ENCODE data around the gene HMCN2. TPM values are rescaled to one million over a fixed set of nuclear protein-coding genes. Genes with fewer than 3 reads are reported as not detected.

Gene HMCN2
- total RNA-seq, 1 experiment from 2014 or later: 5.6 TPM

DNA sequence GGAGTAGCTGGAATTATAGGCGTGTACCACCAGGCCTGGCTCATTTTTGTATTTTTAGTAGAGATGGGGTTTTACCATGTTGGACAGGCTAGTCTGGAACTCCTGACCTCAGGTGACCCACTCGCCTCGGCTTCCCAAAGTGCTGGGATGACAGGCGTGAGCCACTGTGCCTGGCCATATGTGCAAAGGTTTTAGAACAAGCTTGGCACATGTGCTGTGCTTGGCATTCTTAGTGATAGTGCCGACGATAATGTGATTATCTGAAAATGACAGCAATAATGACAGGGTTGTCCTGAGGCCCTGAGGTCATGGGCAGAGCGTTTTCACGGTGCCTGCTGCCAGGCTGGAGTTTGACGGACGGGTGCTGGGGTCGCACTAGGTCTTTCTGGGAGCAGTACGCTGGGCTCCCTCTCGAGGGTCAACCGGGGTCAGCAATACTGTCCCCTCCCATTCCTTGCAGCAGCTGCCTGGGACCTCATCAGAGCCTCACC is 42.6 kb downstream of the HMCN2 start:
- POLR2A ChIA-PET: no interaction called here
- TF ChIP-seq, protein P1, sequence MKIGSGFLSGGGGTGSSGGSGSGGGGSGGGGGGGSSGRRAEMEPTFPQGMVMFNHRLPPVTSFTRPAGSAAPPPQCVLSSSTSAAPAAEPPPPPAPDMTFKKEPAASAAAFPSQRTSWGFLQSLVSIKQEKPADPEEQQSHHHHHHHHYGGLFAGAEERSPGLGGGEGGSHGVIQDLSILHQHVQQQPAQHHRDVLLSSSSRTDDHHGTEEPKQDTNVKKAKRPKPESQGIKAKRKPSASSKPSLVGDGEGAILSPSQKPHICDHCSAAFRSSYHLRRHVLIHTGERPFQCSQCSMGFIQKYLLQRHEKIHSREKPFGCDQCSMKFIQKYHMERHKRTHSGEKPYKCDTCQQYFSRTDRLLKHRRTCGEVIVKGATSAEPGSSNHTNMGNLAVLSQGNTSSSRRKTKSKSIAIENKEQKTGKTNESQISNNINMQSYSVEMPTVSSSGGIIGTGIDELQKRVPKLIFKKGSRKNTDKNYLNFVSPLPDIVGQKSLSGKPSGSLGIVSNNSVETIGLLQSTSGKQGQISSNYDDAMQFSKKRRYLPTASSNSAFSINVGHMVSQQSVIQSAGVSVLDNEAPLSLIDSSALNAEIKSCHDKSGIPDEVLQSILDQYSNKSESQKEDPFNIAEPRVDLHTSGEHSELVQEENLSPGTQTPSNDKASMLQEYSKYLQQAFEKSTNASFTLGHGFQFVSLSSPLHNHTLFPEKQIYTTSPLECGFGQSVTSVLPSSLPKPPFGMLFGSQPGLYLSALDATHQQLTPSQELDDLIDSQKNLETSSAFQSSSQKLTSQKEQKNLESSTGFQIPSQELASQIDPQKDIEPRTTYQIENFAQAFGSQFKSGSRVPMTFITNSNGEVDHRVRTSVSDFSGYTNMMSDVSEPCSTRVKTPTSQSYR (CRISPR knock-in tag; IDR thresholded peaks at IDR 0.05): no peak
- TF ChIP-seq FOXK1 (CRISPR knock-in tag; IDR thresholded peaks at IDR 0.05) (no peak), ZNF263 (CRISPR knock-in tag; IDR thresholded peaks at IDR 0.05; ENCODE audit: low read depth) (no peak), SMAD3 (CRISPR knock-in tag; IDR thresholded peaks at IDR 0.05; ENCODE audit: borderline replicate concordance) (no peak), ATF1 (CRISPR knock-in tag; IDR thresholded peaks at IDR 0.05) (no peak), ESRRA (CRISPR knock-in tag; IDR thresholded peaks at IDR 0.05; ENCODE audit: borderline replicate concordance) (no peak), ZNF396 (CRISPR knock-in tag; IDR thresholded peaks at IDR 0.05; ENCODE audit: borderline replicate concordance) (no peak), SMAD4 (CRISPR knock-in tag; IDR thresholded peaks at IDR 0.05) (no peak), HMGA2 (CRISPR knock-in tag; IDR thresholded peaks at IDR 0.05) (no peak), ZNF416 (CRISPR knock-in tag; IDR thresholded peaks at IDR 0.05) (no peak), CREM (CRISPR knock-in tag; IDR thresholded peaks at IDR 0.05) (no peak)
- TF ChIP-seq, protein P2, sequence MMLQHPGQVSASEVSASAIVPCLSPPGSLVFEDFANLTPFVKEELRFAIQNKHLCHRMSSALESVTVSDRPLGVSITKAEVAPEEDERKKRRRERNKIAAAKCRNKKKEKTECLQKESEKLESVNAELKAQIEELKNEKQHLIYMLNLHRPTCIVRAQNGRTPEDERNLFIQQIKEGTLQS (CRISPR knock-in tag; conservative IDR thresholded peaks at IDR 0.05): no peak
- TF ChIP-seq, protein P3, sequence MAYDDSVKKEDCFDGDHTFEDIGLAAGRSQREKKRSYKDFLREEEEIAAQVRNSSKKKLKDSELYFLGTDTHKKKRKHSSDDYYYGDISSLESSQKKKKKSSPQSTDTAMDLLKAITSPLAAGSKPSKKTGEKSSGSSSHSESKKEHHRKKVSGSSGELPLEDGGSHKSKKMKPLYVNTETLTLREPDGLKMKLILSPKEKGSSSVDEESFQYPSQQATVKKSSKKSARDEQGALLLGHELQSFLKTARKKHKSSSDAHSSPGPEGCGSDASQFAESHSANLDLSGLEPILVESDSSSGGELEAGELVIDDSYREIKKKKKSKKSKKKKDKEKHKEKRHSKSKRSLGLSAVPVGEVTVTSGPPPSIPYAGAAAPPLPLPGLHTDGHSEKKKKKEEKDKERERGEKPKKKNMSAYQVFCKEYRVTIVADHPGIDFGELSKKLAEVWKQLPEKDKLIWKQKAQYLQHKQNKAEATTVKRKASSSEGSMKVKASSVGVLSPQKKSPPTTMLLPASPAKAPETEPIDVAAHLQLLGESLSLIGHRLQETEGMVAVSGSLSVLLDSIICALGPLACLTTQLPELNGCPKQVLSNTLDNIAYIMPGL (CRISPR knock-in tag; IDR thresholded peaks at IDR 0.05): no peak
- TF ChIP-seq, protein P4, sequence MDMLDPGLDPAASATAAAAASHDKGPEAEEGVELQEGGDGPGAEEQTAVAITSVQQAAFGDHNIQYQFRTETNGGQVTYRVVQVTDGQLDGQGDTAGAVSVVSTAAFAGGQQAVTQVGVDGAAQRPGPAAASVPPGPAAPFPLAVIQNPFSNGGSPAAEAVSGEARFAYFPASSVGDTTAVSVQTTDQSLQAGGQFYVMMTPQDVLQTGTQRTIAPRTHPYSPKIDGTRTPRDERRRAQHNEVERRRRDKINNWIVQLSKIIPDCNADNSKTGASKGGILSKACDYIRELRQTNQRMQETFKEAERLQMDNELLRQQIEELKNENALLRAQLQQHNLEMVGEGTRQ (CRISPR knock-in tag; IDR thresholded peaks at IDR 0.05): no peak
- TF ChIP-seq, protein P5, sequence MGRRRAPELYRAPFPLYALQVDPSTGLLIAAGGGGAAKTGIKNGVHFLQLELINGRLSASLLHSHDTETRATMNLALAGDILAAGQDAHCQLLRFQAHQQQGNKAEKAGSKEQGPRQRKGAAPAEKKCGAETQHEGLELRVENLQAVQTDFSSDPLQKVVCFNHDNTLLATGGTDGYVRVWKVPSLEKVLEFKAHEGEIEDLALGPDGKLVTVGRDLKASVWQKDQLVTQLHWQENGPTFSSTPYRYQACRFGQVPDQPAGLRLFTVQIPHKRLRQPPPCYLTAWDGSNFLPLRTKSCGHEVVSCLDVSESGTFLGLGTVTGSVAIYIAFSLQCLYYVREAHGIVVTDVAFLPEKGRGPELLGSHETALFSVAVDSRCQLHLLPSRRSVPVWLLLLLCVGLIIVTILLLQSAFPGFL (CRISPR knock-in tag; IDR thresholded peaks at IDR 0.05; ENCODE audit: borderline replicate concordance): no peak
- TF ChIP-seq, protein P6, sequence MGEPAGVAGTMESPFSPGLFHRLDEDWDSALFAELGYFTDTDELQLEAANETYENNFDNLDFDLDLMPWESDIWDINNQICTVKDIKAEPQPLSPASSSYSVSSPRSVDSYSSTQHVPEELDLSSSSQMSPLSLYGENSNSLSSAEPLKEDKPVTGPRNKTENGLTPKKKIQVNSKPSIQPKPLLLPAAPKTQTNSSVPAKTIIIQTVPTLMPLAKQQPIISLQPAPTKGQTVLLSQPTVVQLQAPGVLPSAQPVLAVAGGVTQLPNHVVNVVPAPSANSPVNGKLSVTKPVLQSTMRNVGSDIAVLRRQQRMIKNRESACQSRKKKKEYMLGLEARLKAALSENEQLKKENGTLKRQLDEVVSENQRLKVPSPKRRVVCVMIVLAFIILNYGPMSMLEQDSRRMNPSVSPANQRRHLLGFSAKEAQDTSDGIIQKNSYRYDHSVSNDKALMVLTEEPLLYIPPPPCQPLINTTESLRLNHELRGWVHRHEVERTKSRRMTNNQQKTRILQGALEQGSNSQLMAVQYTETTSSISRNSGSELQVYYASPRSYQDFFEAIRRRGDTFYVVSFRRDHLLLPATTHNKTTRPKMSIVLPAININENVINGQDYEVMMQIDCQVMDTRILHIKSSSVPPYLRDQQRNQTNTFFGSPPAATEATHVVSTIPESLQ (CRISPR knock-in tag; IDR thresholded peaks at IDR 0.05): no peak
- TF ChIP-seq, protein P7, sequence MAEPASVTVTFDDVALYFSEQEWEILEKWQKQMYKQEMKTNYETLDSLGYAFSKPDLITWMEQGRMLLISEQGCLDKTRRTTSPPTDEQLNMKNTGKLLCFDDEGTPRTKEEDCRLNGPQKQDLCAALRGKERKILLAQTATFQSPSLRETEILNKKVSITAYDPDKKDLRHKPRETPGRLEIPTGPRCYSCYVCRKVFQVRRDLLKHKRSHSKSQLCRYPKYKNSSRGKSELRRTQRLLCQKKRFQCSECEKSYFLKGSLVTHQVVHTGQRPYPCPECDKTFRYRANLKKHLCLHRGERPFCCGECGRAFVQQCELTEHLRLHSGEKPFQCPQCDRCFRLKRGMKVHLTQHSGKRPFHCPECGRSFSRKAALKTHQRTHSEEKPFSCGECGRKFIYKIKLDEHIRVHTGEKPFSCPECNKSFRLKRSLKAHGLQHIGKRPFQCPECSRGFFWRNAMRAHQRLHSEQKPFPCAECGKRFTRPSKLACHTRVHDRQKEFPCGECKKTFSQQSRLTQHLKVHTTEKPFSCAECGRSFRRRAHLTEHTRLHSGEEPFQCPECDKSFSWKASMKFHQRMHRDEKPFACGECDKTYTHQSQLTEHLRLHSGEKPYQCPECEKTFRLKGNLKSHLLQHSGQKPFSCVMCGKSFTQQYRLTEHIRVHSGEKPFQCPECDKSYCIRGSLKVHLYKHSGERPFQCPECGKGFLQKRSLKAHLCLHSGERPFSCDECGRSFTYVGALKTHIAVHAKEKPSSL (CRISPR knock-in tag; conservative IDR thresholded peaks at IDR 0.05): no peak
- TF ChIP-seq, protein P8, sequence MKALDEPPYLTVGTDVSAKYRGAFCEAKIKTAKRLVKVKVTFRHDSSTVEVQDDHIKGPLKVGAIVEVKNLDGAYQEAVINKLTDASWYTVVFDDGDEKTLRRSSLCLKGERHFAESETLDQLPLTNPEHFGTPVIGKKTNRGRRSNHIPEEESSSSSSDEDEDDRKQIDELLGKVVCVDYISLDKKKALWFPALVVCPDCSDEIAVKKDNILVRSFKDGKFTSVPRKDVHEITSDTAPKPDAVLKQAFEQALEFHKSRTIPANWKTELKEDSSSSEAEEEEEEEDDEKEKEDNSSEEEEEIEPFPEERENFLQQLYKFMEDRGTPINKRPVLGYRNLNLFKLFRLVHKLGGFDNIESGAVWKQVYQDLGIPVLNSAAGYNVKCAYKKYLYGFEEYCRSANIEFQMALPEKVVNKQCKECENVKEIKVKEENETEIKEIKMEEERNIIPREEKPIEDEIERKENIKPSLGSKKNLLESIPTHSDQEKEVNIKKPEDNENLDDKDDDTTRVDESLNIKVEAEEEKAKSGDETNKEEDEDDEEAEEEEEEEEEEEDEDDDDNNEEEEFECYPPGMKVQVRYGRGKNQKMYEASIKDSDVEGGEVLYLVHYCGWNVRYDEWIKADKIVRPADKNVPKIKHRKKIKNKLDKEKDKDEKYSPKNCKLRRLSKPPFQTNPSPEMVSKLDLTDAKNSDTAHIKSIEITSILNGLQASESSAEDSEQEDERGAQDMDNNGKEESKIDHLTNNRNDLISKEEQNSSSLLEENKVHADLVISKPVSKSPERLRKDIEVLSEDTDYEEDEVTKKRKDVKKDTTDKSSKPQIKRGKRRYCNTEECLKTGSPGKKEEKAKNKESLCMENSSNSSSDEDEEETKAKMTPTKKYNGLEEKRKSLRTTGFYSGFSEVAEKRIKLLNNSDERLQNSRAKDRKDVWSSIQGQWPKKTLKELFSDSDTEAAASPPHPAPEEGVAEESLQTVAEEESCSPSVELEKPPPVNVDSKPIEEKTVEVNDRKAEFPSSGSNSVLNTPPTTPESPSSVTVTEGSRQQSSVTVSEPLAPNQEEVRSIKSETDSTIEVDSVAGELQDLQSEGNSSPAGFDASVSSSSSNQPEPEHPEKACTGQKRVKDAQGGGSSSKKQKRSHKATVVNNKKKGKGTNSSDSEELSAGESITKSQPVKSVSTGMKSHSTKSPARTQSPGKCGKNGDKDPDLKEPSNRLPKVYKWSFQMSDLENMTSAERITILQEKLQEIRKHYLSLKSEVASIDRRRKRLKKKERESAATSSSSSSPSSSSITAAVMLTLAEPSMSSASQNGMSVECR (CRISPR knock-in tag; IDR thresholded peaks at IDR 0.05; ENCODE audit: borderline replicate concordance): no peak
- Mint-ChIP-seq H3K4me3 (no peak overlapping the region), H3K9me3 (no peaks in the 10 kb centered on the region), H3K4me1 (no peaks in the 10 kb centered on the region), H3K27me3 (ENCODE audit: low read depth) (no peaks in the 10 kb centered on the region), H3K27ac (no peak overlapping the region), H3K36me3 (0 out of 2 replicates have a peak, but pooled peaks cover 4% of the 10 kb centered on the region)
- DNase-seq (ENCODE audit: low spot score): no peak
- CTCF ChIA-PET: no interaction called here
- no peak for ATAC-seq

All from WTC11 (cell line).